AG04449 (cell line): ENCODE data around the gene GOLIM4.
A peak's percentile ranks its signal among the peaks of the same experiment; 100 is the strongest.

ENCODE experiments used
- CTCF ChIA-PET: fragments of 350-600 bp; formaldehyde crosslinking; extraction: SDS; loops from one replicate; lab custom pipeline; 2021; ENCODE audit warnings: antibody characterized with exemption; lab: Yijun Ruan, JAX
- POLR2A ChIA-PET: fragments of 400-600, 350-600 bp; formaldehyde crosslinking; extraction: SDS; loops from one replicate; lab custom pipeline; 2020; ENCODE audit warnings: antibody characterized with exemption, inconsistent platforms; lab: Yijun Ruan, JAX
- DNase-seq: peaks from one replicate; pipeline ENCODE4 v3.0.0-alpha.2; 2010; ENCODE audit warnings: low read depth, low spot score
- H3K4me3 ChIP-seq: 2 replicates; pipeline ENCODE4 v1.5.1; 2011; ENCODE audit warnings: low read depth, mild to moderate bottlenecking, control low read depth, low read length
- TF ChIP-seq, protein P1 (sequence below): IDR thresholded peaks from one replicate; pipeline ENCODE4 v1.5.1; 2011; ENCODE audit warnings: mild to moderate bottlenecking, moderate library complexity, low read length, control low read depth, inconsistent platforms; ENCODE audit not compliant: insufficient read depth; ENCODE audit errors: missing control alignments

Gene GOLIM4

DNA sequence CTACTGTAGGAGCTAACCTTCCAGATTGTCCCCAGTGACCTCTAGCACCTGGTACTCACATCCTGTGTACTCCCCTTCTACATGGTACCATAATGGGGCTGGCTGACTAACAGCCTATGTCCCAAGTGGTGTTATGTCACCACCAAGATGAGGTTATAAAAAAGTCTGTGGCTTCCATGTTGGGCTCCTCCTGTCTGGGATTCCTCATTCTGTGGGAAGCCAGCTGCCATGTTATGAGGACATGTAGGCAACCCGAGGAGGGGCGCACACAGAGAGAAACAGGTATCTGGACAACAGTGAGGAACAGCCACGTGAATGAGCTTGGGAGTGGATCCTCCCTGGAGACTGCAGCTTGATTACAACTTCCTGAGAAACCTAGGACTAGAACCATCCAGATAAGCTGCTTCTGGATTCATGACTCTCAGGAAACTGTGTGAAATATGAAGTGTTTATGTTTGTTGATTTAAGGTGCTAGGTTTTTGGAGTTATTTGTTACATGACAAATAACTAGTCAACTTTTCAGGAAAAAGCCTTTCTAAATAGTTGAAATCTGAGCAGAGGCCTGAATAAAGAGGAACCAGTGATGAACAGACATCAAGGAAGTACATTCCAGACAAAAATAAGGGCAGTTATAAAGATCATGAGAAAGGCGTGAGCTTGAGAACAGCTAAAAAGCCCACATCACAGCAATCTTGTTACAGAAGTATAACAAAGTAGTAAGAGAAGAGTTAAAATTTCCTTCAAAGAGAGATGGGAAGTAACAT, 21.7 kb downstream of the GOLIM4 start:
- DNase-seq = no peak
- no peak overlapping the region for H3K4me3 ChIP-seq
- ChIA-PET POLR2A (interaction anchor here (0.6 kb wide), 1 partner anchor 211 kb away, joined by 3 read pairs; no protein-coding TSS in a partner anchor), CTCF (interaction anchor here (1.1 to 5.0 kb wide), 6 partner anchors 12 to 773 kb away, joined by 3 to 28 read pairs (median 5); partner anchors contain the start of gene GOLIM4)
- TF ChIP-seq, protein P1, sequence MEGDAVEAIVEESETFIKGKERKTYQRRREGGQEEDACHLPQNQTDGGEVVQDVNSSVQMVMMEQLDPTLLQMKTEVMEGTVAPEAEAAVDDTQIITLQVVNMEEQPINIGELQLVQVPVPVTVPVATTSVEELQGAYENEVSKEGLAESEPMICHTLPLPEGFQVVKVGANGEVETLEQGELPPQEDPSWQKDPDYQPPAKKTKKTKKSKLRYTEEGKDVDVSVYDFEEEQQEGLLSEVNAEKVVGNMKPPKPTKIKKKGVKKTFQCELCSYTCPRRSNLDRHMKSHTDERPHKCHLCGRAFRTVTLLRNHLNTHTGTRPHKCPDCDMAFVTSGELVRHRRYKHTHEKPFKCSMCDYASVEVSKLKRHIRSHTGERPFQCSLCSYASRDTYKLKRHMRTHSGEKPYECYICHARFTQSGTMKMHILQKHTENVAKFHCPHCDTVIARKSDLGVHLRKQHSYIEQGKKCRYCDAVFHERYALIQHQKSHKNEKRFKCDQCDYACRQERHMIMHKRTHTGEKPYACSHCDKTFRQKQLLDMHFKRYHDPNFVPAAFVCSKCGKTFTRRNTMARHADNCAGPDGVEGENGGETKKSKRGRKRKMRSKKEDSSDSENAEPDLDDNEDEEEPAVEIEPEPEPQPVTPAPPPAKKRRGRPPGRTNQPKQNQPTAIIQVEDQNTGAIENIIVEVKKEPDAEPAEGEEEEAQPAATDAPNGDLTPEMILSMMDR = no peak

DNA sequence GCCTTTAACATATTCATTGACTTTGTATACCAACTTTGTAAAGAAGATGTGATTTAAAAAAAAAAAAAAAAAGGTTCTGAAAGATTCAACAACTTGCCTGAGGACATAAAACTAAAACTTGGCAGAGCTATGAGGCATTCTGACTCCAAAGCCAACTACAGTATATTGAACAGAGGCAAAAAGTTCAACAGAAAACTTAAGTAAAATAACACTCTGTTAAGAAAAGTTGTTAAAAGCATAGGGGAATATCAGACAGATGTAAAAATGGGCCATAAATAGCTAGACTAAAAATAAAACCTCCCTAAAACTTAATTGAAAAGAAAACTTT, 23.4 kb downstream of the GOLIM4 start:
- TF ChIP-seq, protein P1 = no peak
- H3K4me3 ChIP-seq = no peak overlapping the region
- CTCF ChIA-PET = interaction anchor here (1.1 to 5.0 kb wide), 4 partner anchors 10 to 21 kb away, joined by 3 to 28 read pairs (median 8); no protein-coding TSS in a partner anchor

DNA sequence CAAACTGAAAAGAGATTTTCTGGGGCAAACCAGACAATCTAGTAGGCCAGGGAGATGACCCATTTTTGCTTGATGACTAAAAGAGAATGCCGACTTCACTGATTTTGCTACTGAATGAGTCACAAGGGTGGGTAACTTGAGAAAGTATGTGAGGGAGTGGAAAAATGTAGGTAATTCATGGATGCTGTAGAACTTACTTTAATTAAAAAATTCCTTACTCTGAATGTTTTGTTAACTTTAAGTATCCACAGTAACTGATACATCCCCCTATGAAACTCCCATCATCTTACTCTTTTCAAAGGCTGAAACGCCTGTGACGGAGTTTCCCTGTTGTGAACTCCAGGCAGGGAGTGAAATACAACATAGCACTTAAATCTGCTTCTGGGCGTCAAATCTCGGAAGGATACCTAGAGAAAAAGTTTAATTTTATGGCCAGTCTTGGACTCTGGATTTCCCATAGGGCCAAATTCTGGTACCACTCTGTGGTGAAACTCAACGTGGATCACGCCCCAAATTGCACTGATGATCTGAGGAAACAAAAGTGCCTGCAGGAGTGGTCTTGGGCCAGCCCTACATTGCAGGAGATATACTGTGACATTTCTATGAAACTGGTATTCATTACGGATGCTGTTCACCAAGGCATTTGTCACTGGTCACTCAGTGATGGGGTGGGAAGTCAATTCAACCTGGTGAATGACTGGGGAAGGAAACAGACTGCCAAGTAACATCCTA, 24.0 kb downstream of the GOLIM4 start:
- no peak overlapping the region for H3K4me3 ChIP-seq
- TF ChIP-seq, protein P1 = no peak
- peak; percentile 83 for DNase-seq
- POLR2A ChIA-PET = interaction anchor here (0.6 to 1.3 kb wide), 4 partner anchors 9 to 392 kb away, joined by 3 to 6 read pairs (median 4); partner anchors contain the start of gene GOLIM4
- CTCF ChIA-PET = interaction anchor here (1.1 to 5.0 kb wide), 3 partner anchors 9 to 17 kb away, joined by 3 to 28 read pairs (median 5); no protein-coding TSS in a partner anchor

More for the DNA sequence above, 23.4 kb downstream of the GOLIM4 start:
- POLR2A ChIA-PET = interaction anchor here (0.6 to 0.7 kb wide), 3 partner anchors 10 to 1626 kb away, joined by 3 to 6 read pairs (median 4); no protein-coding TSS in a partner anchor
- no peak for DNase-seq

DNA sequence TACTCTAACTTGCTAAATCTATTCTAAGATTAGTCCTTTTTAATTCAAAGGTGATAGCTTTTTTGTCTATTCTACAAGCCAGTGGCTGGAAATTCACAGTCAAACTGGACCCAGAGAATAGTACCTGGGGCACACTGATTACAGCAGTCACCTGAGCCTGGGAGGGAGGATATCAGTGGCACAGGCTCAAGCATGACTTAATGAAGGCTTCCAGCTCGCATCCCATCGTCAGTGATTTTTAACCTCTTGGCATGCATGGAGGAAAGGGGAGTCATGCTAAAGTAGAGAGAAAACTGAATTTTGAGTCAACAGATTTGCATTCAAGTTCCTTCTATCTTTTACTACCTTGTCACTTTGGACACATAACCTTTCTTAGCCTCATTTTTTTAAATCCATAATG, 24.8 kb downstream of the GOLIM4 start:
- ChIA-PET CTCF (interaction anchor here (1.2 to 5.0 kb wide), 3 partner anchors 9 to 22 kb away, joined by 3 to 28 read pairs (median 5); no protein-coding TSS in a partner anchor), POLR2A (interaction anchor here (0.8 to 1.3 kb wide), 2 partner anchors 19 to 25 kb away, joined by 3 to 5 read pairs; partner anchors contain the start of gene GOLIM4)
- TF ChIP-seq, protein P1 = no peak
- no peak for DNase-seq
- no peak overlapping the region for H3K4me3 ChIP-seq

DNA sequence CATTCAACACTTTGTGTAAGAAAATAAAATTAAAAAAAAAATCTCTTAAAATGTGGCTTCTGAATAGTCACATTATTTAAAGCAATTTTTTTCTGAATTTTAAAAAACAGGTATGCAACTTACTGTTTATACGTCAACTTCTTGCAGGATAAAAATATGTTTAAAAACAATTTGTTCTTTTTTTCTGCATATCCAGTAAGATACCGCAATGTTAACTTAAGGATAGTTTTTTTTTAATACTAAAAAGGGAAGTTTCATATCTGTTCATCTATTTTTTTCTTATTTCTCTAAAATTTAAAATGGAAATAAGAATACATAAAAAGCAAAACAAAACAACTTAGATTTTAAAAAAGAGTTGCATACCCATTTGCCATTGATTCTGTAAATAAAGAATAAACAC, 27.4 kb downstream of the GOLIM4 start:
- TF ChIP-seq, protein P1 = no peak
- no peak for DNase-seq
- no peak overlapping the region for H3K4me3 ChIP-seq
- ChIA-PET CTCF (interaction anchor here (1.5 to 2.1 kb wide), 3 partner anchors 21 to 28 kb away, joined by 3 to 6 read pairs (median 4); no protein-coding TSS in a partner anchor), POLR2A (no interaction called here)
